Uterus (tissue), 4 donors: ENCODE data around the gene SLC34A2. TPM values are rescaled to one million over a fixed set of nuclear protein-coding genes. Genes with fewer than 3 reads are reported as not detected.

ENCODE experiments used
- DNase-seq, 2 donors: peaks; one replicate each; pipeline ENCODE4 v3.0.0-alpha.2; 2019 to 2020
- H3K27ac ChIP-seq, 2 donors: fragments of 200-600 bp; sonication (generic); 1 replicate in 1 of 2; 2 replicates in 1 of 2; pipeline ENCODE4 v1.5.1; 2016 to 2018
- H3K27me3 ChIP-seq, 2 donors: fragments of 200-600 bp; sonication (generic); one replicate each; pipeline ENCODE4 v1.5.1; 2018 to 2019; ENCODE audit warnings: control low read depth in 1 of 2
- H3K36me3 ChIP-seq, 2 donors: fragments of 200-600 bp; sonication (generic); one replicate each; pipeline ENCODE4 v1.5.1; 2019; ENCODE audit warnings: control low read depth in 1 of 2
- H3K4me1 ChIP-seq, 2 donors: fragments of 200-600 bp; sonication (generic); one replicate each; pipeline ENCODE4 v1.5.1; 2018 to 2019; ENCODE audit warnings: control low read depth in 1 of 2
- H3K4me3 ChIP-seq, 2 donors: fragments of 200-600 bp; sonication (generic); 1 replicate in 1 of 2; 2 replicates in 1 of 2; pipeline ENCODE4 v1.5.1; 2018 to 2019; ENCODE audit warnings: mild to moderate bottlenecking in 1 of 2
- H3K9me3 ChIP-seq, 2 donors: fragments of 200-600 bp; sonication (generic); one replicate each; pipeline ENCODE4 v1.5.1; 2019; ENCODE audit warnings: control low read depth in 1 of 2
- POLR2A ChIP-seq, 2 donors: fragments of 450-650 bp; IDR thresholded peaks; one replicate each; pipeline ENCODE4 v1.6.1; 2016; ENCODE audit warnings: antibody characterized with exemption in 2 of 2, mild to moderate bottlenecking in 1 of 2, moderate library complexity in 1 of 2
- intact Hi-C: fragments of 100-400 bp; cut with DNase I; formaldehyde crosslinking; loops from one replicate; pipeline ENCODE4 v1.15.1; 2023; ENCODE audit warnings: low total_unique reads
- total RNA-seq, 4 donors: library from RNA; depleted of rRNA in 3 of 4; stranded (reverse); fragments of >200 nt in 3 of 4; gene quantifications; one replicate each; pipeline versions ENCODE4 v1.1.0 to v1.2.4, GENCODE V29; 2014 to 2023
- TF ChIP-seq, protein P1 (sequence below), 4 experiments: fragments of 200-600 bp in 2 of 4; fragments of 450-650 bp in 2 of 4; sonication (generic) in 2 of 4; IDR thresholded peaks; one replicate each; pipeline ENCODE4 v1.5.1; 2016 to 2019; ENCODE audit warnings: antibody characterized with exemption in 4 of 4, mild to moderate bottlenecking in 2 of 4, moderate library complexity in 1 of 4
- donor health status: DM: yes; HTN: yes; CAD: no.

The SLC34A2 gene
- total RNA-seq, 4 donors from 2014 or later: 2.6 to 31.2 (median 4.1) TPM; not detected in 1

DNA sequence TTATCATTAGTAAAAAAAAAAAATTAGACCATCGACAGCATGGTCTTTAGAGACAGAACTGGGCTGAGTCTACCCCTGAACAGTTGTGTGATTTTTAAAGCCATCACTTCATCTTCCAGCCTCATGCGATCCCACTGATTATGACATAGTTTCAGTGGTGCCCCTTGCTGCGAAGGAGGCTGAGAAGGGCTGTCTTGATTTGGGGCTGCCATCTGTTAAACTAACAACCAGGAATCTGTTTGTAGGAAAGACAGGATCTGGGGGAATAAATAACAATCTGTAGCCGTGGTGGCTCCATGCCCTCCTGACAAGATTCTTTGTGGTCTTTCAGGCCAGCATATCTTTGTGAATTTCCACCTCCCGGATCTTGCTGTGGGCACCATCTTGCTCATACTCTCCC lies 17.1 kb downstream of the SLC34A2 start:
- DNase-seq: no peak
- intact Hi-C loops: no loop called here
- H3K4me1 ChIP-seq: no peaks in the 10 kb centered on the region
- no peaks in the 10 kb centered on the region for H3K9me3 ChIP-seq
- H3K4me3 ChIP-seq: no peak overlapping the region
- no peaks in the 10 kb centered on the region for H3K36me3 ChIP-seq
- TF ChIP-seq, protein P1, sequence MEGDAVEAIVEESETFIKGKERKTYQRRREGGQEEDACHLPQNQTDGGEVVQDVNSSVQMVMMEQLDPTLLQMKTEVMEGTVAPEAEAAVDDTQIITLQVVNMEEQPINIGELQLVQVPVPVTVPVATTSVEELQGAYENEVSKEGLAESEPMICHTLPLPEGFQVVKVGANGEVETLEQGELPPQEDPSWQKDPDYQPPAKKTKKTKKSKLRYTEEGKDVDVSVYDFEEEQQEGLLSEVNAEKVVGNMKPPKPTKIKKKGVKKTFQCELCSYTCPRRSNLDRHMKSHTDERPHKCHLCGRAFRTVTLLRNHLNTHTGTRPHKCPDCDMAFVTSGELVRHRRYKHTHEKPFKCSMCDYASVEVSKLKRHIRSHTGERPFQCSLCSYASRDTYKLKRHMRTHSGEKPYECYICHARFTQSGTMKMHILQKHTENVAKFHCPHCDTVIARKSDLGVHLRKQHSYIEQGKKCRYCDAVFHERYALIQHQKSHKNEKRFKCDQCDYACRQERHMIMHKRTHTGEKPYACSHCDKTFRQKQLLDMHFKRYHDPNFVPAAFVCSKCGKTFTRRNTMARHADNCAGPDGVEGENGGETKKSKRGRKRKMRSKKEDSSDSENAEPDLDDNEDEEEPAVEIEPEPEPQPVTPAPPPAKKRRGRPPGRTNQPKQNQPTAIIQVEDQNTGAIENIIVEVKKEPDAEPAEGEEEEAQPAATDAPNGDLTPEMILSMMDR (IDR thresholded peaks at IDR 0.05): no peak
- TF ChIP-seq POLR2A (IDR thresholded peaks at IDR 0.05): no peak
- no peak overlapping the region for H3K27ac ChIP-seq
- H3K27me3 ChIP-seq: no peaks in the 10 kb centered on the region

DNA sequence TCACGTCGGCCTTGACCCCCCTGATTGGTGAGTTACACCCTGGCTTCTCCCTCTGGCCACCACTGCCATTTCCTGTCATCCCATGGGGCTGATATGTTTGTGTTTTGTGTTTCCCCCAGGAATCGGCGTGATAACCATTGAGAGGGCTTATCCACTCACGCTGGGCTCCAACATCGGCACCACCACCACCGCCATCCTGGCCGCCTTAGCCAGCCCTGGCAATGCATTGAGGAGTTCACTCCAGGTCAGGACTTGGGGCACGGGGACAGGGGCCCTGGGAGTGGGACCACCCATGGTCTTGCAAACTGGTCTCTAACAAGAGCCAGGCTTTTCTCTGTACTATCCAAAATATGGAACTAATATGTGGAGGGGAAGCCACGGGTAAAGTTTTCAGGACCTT lies 18.7 kb downstream of the SLC34A2 start:
- no peak overlapping the region for H3K27ac ChIP-seq
- no peaks in the 10 kb centered on the region for H3K9me3 ChIP-seq
- TF ChIP-seq POLR2A (IDR thresholded peaks at IDR 0.05): no peak
- TF ChIP-seq, protein P1 (IDR thresholded peaks at IDR 0.05): no peak
- DNase-seq: no peak
- intact Hi-C loops: no loop called here
- H3K4me3 ChIP-seq: no peak overlapping the region
- H3K36me3 ChIP-seq: no peaks in the 10 kb centered on the region
- no peaks in the 10 kb centered on the region for H3K27me3 ChIP-seq
- no peaks in the 10 kb centered on the region for H3K4me1 ChIP-seq

DNA sequence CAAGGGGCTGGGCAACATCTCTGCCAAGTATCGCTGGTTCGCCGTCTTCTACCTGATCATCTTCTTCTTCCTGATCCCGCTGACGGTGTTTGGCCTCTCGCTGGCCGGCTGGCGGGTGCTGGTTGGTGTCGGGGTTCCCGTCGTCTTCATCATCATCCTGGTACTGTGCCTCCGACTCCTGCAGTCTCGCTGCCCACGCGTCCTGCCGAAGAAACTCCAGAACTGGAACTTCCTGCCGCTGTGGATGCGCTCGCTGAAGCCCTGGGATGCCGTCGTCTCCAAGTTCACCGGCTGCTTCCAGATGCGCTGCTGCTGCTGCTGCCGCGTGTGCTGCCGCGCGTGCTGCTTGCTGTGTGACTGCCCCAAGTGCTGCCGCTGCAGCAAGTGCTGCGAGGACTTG lies 20.6 kb downstream of the SLC34A2 start:
- no peak for DNase-seq
- H3K27ac ChIP-seq: no peak overlapping the region
- no peaks in the 10 kb centered on the region for H3K27me3 ChIP-seq
- no peaks in the 10 kb centered on the region for H3K4me1 ChIP-seq
- H3K4me3 ChIP-seq: no peak overlapping the region
- TF ChIP-seq, protein P1 (IDR thresholded peaks at IDR 0.05): no peak
- TF ChIP-seq POLR2A (IDR thresholded peaks at IDR 0.05): no peak
- intact Hi-C loops: no loop called here
- no peaks in the 10 kb centered on the region for H3K9me3 ChIP-seq
- no peaks in the 10 kb centered on the region for H3K36me3 ChIP-seq

DNA sequence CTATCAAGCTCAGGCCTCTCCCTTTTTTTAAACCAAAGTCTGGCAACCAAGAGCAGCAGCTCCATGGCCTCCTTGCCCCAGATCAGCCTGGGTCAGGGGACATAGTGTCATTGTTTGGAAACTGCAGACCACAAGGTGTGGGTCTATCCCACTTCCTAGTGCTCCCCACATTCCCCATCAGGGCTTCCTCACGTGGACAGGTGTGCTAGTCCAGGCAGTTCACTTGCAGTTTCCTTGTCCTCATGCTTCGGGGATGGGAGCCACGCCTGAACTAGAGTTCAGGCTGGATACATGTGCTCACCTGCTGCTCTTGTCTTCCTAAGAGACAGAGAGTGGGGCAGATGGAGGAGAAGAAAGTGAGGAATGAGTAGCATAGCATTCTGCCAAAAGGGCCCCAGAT lies 21.5 kb downstream of the SLC34A2 start:
- H3K27me3 ChIP-seq: no peaks in the 10 kb centered on the region
- no peak for DNase-seq
- intact Hi-C loops: no loop called here
- no peaks in the 10 kb centered on the region for H3K36me3 ChIP-seq
- H3K9me3 ChIP-seq: no peaks in the 10 kb centered on the region
- H3K4me3 ChIP-seq: no peak overlapping the region
- H3K27ac ChIP-seq: no peak overlapping the region
- H3K4me1 ChIP-seq: no peaks in the 10 kb centered on the region
- no peak for TF ChIP-seq POLR2A (IDR thresholded peaks at IDR 0.05)
- TF ChIP-seq, protein P1 (IDR thresholded peaks at IDR 0.05): no peak

DNA sequence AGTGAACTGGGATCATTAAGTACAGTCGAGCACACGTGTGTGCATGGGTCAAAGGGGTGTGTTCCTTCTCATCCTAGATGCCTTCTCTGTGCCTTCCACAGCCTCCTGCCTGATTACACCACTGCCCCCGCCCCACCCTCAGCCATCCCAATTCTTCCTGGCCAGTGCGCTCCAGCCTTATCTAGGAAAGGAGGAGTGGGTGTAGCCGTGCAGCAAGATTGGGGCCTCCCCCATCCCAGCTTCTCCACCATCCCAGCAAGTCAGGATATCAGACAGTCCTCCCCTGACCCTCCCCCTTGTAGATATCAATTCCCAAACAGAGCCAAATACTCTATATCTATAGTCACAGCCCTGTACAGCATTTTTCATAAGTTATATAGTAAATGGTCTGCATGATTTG lies 22.3 kb downstream of the SLC34A2 start:
- intact Hi-C loops: no loop called here
- no peak for DNase-seq

More for the DNA sequence above, 22.3 kb downstream of the SLC34A2 start:
- no peak overlapping the region for H3K27ac ChIP-seq
- no peaks in the 10 kb centered on the region for H3K9me3 ChIP-seq
- H3K4me3 ChIP-seq: no peak overlapping the region
- no peaks in the 10 kb centered on the region for H3K36me3 ChIP-seq
- TF ChIP-seq POLR2A (IDR thresholded peaks at IDR 0.05): no peak
- TF ChIP-seq, protein P1 (IDR thresholded peaks at IDR 0.05): no peak
- H3K27me3 ChIP-seq: no peaks in the 10 kb centered on the region
- H3K4me1 ChIP-seq: no peaks in the 10 kb centered on the region
